MM.1S (cell line): ENCODE results near the gene RPL3.

Experiments used
- EZH2 ChIP-seq: fragments of 300-600 bp; sonication (generic); optimal IDR thresholded peaks from 2 replicates; pipeline ENCODE3; 2017; ENCODE audit warnings: low read depth, mild to moderate bottlenecking, antibody characterized with exemption, low read length, mixed read lengths
- EZH2phosphoT487 ChIP-seq: fragments of 300-600 bp; sonication (generic); IDR thresholded peaks from 2 replicates; pipeline ENCODE4 v1.6.1; 2018; ENCODE audit warnings: antibody characterized with exemption, low read length
- TF ChIP-seq, protein P1 (sequence below): fragments of 300-600 bp; sonication (generic); IDR thresholded peaks from 2 replicates; pipeline ENCODE4 v1.5.1; 2016; ENCODE audit warnings: antibody characterized with exemption, low read length, mixed read lengths

DNA sequence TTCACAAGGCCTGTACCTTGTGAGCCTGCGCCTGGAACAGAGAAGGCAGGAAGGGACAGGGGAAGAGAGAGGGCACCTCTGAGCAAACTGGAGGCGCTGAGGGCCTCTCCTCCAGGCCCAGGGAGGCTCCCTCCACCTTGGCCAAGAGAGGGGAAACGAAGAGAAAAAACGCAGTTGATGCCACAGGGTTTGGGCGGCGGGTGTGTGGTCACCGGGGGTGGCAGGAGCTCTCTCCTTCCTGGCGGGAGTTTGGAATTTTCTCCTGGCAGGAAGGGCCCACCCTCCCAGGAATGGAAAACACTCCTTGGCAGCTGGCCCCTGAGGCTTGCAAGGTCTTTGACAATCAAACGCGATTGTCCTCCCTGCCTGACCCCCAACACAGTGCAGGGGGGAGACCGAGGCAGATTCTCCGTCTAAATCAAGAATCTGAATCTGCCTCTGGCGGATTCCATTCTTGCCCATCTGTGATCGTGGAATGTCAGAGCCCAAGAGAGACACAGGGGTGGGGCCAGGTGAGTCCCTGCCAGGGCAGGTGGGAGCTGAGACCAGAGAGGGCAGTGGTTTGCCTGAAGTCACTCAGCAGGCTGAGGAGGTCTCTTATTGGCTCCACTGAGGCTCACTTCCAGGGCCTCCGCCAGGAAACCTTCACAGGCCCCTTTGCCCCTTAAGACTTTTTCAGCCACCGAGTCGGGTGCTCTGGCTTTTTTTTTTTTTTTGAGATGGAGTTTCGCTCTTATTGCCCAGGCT is 21.0 kb downstream of the RPL3 start:
- TF ChIP-seq, protein P1, sequence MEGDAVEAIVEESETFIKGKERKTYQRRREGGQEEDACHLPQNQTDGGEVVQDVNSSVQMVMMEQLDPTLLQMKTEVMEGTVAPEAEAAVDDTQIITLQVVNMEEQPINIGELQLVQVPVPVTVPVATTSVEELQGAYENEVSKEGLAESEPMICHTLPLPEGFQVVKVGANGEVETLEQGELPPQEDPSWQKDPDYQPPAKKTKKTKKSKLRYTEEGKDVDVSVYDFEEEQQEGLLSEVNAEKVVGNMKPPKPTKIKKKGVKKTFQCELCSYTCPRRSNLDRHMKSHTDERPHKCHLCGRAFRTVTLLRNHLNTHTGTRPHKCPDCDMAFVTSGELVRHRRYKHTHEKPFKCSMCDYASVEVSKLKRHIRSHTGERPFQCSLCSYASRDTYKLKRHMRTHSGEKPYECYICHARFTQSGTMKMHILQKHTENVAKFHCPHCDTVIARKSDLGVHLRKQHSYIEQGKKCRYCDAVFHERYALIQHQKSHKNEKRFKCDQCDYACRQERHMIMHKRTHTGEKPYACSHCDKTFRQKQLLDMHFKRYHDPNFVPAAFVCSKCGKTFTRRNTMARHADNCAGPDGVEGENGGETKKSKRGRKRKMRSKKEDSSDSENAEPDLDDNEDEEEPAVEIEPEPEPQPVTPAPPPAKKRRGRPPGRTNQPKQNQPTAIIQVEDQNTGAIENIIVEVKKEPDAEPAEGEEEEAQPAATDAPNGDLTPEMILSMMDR: no peak
- TF ChIP-seq EZH2: no peak
- no peak for TF ChIP-seq EZH2phosphoT487
